Inflammatory macrophage treated with lipopolysaccharide for 4 hours (primary cell): ENCODE measurements around the gene HDAC4.
A peak's percentile ranks its signal among the peaks of the same experiment; 100 is the strongest.

Experiments
- DNase-seq: peaks from one replicate; pipeline ENCODE4 v3.0.0-alpha.2; 2020

The HDAC4 gene

GRCh38 chr2:239292531-239292930 is 108.3 kb downstream of the HDAC4 start:
- DNase-seq: no peak

DNA sequence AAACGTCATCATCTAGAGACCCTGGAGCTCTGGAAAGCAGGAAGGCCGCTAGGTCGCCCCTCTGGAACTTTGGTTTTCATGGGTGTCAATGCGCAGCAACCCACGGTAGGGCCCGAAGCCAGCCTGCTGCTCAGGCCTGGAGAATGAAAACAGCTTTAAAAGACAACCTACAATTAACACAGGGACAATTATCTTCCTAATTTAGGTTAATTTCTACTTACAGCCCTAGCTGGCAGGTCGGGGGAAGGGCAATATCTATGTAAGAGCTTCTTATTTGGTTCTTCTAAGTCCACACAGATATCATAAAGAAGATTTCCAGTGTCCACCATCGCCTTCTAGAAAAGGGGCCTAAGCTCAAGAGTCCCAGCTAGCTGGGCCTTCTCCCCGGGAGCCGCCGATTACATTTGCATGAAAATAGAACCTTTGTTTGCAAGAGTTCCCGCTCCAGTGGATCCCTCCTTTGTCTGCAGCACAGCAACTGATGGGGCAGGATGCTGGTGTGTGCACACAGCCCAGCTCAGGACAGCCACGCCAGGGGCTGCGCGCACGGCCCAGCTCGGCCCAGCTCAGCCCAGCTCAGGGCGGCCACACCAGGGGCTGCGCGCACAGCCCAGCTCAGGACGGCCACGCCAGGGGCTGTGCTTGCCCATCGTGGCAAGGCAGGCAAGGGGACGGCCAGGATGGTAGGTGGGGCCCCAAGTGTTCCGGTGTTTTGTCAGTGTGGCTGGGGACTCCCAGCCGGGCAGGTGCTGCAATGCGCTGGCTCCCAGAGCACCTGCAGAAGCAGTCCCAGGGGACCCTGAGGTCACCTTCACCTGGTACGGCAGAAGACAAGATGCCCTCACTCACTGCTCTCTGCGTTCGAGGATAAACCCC is 109.1 kb downstream of the HDAC4 start:
- DNase-seq: no peak

DNA sequence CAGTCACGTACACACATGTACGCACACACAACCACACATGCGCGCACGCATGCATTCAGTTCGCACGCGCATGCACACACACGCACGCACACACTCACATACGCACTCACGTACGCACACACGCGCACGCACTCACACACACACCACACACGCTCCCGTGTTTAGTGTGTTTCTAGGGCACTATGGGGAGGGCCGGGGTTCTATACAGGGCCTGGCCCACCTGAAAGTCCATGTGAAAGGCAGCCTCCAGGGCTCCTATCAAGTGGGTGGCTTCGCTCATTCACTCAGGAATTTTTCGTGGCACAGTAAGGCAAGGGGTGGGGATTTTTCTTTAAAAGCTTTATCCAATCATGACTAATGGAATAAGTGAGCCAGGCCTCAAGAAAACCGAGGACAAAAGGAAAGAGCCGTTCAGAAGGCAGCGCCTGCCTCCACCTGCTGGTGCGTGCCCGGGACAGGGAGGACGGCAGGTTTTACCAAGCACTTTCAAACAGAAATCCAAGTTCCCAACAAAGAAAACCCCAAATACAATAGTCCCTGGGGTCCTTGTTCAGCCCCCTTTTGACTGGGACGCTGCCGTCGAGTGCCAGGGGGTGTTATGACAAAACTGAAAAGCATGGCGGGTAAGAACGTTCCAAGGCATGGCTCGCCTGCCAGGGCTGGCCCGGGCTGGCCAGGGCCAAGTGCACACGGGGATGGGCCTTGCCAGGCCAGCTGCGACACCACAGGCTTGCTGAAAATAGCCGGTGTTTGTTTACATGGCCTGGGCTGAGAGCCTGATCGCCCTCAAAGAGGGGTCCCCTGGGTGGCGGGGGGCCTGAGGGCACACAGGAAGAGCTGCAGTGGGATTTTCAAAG is 110.0 kb downstream of the HDAC4 start:
- no peak for DNase-seq

GRCh38 chr2:239289545-239289944 is 111.3 kb downstream of the HDAC4 start:
- no peak for DNase-seq

DNA sequence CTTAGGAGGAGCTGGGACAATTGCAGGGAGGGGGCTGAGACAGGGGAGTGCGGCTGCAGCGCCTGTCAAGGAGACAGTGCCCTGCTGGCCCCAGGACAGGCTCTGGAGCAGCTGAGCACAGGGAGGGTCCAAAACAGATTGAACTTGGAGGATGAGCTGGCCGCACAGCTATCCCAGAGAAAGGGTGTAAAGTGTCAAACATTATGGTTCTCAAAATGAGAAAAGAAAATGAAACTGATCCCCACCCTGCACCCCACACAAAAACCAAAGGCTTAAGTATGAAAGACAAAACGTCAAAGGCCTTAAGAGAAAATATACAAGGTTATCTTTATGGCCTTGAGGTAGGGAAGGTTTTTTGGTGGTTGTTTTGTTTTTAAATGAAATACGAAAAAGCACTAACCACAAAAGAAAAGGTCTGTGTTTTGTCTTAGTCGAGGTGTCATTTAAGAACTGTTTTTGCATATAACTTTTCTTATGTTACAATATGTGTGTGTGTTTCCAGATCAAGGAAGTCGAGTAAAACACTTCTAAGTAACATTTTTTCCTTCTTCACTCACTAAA is 111.8 kb downstream of the HDAC4 start:
- DNase-seq: peak; percentile 46

- no peak for DNase-seq
Observed at GRCh38 chr2:239288237-239288636, 112.6 kb downstream of the HDAC4 start.

DNA sequence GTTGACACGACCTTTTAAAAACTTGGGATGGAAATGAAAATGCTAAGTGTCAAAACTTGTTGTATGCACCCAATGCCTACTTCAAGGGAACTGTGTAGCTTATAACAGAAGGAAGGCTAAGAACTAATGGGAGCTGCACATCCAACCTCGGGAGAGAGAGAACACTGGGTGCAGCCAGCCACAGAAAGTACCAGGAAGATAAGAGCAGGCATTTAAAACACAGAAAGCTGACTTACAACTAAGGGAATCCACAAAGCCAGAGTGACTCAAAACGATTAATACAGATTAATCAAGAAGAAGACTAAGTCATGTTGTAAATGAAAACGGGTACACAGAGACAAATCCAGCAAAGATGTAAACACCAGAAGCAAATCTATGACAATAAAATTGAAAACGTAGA is 113.4 kb downstream of the HDAC4 start:
- DNase-seq: no peak

DNA sequence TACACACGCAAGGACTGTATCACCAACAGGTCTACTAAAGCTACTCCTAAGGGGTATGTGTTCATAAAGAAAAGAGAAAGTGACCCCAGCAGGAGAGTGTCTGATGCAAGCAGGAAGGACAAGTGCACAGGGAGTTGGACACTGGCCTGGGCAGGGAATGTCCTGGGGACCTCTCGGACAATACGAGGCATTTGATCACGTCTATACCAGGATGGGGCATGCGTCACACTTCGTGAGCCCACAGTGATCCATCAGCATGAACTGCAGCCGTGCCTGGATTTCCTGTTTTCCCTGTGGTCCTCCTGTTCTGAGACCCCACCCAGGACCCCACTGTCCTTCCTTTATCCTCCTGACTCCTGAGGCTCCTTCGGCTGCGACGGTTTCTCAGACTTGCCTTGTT is 113.9 kb downstream of the HDAC4 start:
- no peak for DNase-seq

GRCh38 chr2:239285932-239286230 is 114.9 kb downstream of the HDAC4 start:
- no peak for DNase-seq

GRCh38 chr2:239285071-239285931 is 115.5 kb downstream of the HDAC4 start:
- DNase-seq: peak; percentile 74

DNA sequence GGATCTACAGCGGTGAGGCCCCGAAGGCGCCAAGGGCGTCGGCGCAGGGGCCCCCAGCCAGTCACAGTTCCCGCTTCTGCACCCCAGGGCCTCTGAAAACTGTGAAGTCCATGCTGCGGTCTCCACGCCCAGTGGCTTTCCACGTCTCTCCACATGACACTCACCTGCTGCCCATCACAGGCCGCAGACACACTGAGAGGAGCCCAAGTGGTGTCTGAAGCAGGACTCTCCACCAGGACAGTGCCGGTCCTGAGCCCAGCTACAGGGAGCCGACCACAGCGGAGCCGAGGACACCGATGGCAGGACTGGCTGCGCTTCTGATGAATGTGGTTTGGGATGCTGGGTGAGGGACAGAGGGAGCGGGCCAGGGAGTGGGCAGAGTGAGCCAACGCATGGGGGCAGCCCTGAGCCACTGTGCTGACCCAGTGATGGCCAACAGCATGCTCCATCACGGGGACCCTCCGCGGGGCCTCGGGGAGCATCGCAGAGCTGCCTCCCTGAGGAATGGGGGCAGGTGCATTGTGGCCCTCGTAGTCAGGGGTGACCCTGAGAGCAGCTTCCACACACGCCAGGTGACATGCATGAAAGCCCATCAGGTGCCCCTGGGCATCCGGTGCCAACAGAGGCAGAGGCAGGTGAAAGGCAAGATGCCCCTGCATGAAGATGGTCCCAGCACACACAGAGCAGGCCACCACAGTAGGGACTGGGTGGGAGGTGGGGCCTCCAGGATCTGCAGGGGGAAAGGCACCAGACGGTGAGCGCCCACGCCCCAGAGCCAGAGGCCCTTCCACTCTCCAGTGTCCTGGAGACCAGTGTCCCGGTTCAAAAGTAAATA is 116.6 kb downstream of the HDAC4 start:
- DNase-seq: no peak

DNA sequence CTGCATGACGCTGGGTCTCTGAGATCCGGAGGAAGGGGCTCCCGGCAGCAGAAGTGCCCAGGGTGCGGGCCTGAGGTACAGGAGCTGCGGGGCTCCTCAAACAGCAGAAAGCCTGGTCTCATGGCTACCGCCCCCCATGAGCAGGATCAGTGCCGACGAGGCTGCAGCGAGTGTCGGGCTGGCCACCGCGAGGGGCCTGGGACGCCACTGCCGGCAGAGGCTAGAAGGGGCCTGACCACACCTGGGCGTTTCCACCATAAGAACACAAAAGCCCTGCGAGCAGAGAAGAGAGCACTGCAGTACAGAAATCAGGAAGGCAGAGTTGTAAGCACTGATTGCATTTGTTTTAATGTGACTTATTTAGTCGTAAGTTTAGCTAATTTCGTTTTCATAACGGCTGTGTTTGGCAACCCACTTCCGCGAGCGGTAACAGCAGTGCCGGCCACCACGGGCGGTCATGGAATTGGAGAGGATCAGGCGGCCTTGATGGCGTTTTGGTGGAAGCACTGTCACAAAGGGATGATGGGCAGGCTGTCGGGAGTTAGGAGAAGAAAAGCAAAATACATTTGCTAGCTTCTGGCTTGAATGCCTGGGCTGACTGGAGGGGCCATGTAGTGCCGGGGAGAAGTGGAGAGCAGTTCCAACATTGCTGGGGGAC is 117.4 kb downstream of the HDAC4 start:
- peak; percentile 35 for DNase-seq

- DNase-seq: no peak
Observed at GRCh38 chr2:239282448-239283287, 118.2 kb downstream of the HDAC4 start.

GRCh38 chr2:239280296-239281017 is 120.4 kb downstream of the HDAC4 start:
- DNase-seq: peak; percentile 66

DNA sequence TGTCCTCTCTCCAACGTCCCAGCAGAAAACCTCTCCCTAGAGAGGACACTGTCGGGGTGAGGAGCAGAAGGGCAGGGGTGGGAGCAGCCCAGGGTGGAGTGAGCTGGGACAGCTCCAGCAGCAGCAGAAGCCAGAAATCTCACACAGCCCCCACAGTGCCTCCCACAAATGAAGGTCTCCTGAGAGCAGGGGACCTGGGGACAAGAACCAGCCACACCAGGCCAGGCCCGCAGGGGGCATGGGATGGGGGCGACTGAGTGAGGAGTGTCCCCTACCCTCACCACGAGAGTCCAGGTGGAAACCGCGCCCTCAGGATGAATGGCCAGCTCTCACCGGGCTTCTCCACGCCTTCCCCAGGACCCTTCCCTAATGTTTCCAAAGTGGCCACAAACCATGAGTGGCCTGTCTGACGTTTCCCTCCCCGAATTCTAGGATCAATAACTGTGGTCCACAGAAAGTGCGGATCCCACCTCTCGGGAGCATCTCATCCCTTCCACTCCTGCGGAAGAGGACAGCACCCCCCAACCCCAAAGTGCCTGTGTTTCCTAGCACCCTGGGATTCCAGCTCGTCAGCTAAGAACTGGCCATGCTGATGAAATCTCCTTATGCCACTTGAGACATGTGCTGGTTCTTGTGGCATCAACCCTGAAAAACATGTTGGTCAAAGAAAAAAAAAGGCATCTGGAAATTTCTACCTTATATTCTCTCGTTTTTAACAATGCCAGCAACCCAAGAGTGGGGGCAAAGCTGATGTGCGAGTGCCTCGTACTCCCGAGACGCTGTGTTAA is 121.1 kb downstream of the HDAC4 start:
- no peak for DNase-seq

GRCh38 chr2:239278941-239279365 is 121.9 kb downstream of the HDAC4 start:
- no peak for DNase-seq

GRCh38 chr2:239278361-239278760 is 122.5 kb downstream of the HDAC4 start:
- DNase-seq: no peak

DNA sequence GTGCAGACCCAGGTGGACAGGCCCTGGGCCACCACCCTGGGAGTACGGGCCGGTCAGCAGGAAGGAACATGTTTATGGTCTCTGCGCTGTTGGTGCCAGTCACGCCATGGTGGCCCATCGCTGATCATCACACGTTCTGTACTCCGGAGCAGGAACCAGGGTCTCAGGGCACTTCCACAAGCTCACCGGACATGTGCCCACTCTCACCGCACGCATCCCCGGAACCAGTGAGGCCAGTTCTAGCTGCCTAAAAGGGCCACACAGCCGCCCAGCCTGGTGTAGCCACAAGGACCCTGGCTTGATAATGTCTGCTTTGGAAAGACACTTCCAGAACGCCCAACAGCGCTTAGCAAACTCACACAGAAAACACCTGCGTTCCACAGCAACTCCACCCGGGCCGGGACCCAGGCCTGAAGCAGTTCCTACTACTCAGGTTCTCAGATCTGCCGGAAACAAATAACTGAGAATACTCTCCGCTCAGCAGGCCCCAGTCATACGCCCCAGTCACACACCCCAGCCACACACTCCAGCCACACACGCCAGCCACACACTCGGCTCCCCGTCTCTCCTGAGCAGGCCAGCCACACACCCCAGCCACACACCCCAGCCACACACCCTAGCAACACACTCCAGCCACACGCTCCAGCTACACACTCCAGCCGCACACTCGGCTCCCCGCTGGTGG is 123.3 kb downstream of the HDAC4 start:
- no peak for DNase-seq
